K562 (cell line): Measurements from ENCODE around the gene IFNK. TPM values are rescaled to one million over a fixed set of nuclear protein-coding genes. Genes with fewer than 3 reads are reported as not detected.

Experiments
- ATAC-seq: fragments of 200-7000 bp; cut with Tn5 transposase; 3 replicates; pipeline ENCODE4 v1.9.1; 2020; ENCODE audit warnings: moderate library complexity
- BruUV-seq: library from RNA; stranded (reverse); fragments of 400-500 nt; replicated peaks from 2 replicates; lab custom pipeline; 2021; lab: Mats Ljungman, UMichigan
- CTCF ChIA-PET: fragments of 300-600 bp; formaldehyde crosslinking; extraction: SDS; loops from one replicate; lab custom pipeline; 2021; ENCODE audit warnings: low intra/inter-chr PET ratio; lab: Yijun Ruan, JAX
- POLR2A ChIA-PET: fragments of 300-600, 350-650 bp; sonication (Branson Sonifier 250); formaldehyde crosslinking; extraction: SDS; loops from one replicate; lab custom pipeline; 2021; ENCODE audit warnings: antibody characterized with exemption, inconsistent platforms; lab: Yijun Ruan, JAX
- DNase-seq, 4 experiments: peaks; one replicate each; pipeline versions ENCODE4 v3.0.0 to v3.0.0-alpha.2; 2011 to 2018; ENCODE audit warnings: low spot score in 3 of 4, mixed read lengths in 3 of 4; ENCODE audit errors: extremely low read depth in 1 of 4
- FAIRE-seq: peaks from 2 replicates; lab custom pipeline; 2011; peaks lifted over from hg19 to GRCh38; lab: Jason Lieb, UNC
- H2AFZ ChIP-seq: 2 replicates; pipeline ENCODE4 v1.6.0; 2011; ENCODE audit warnings: low read depth, low read length, control low read depth, inconsistent platforms
- H3K27ac ChIP-seq: fragments of 200-600 bp; 3 replicates; pipeline ENCODE4 v1.8.0; 2011; ENCODE audit warnings: low read depth, mild to moderate bottlenecking, control low read depth, inconsistent platforms, low read length, moderate library complexity, mixed read lengths; ENCODE audit errors: extremely low read depth
- H3K27me3 ChIP-seq, 2 experiments: fragments of 300-600 bp in 1 of 2; 2 replicates in 1 of 2; 3 replicates in 1 of 2; pipeline versions ENCODE4 v1.6.0 to v1.8.0; 2011; ENCODE audit warnings: inconsistent platforms in 2 of 2, low read length in 2 of 2, mild to moderate bottlenecking in 1 of 2, mixed read lengths in 1 of 2, moderate library complexity in 1 of 2; ENCODE audit not compliant: control insufficient read depth in 2 of 2, insufficient read depth in 2 of 2
- H3K36me3 ChIP-seq: fragments of 300-600 bp; 3 replicates; pipeline ENCODE4 v1.8.0; 2011; ENCODE audit warnings: mild to moderate bottlenecking, low read length, inconsistent platforms; ENCODE audit not compliant: control insufficient read depth, insufficient read depth
- H3K4me1 ChIP-seq, 2 experiments: fragments of 200-600 bp in 1 of 2; replicated peaks in 1 of 2; 2 replicates in 1 of 2; 3 replicates in 1 of 2; pipeline versions ENCODE4 v1.5.1 to v1.8.0; 2011; ENCODE audit warnings: inconsistent platforms in 2 of 2, low read length in 2 of 2, mild to moderate bottlenecking in 1 of 2, mixed read lengths in 1 of 2, moderate library complexity in 1 of 2; ENCODE audit not compliant: control insufficient read depth in 2 of 2, insufficient read depth in 2 of 2
- H3K4me2 ChIP-seq: 2 replicates; pipeline ENCODE4 v1.6.1; 2011; ENCODE audit warnings: low read length, control low read depth, inconsistent platforms, mixed read lengths; ENCODE audit not compliant: insufficient read depth
- H3K4me3 ChIP-seq: fragments of 200-600 bp; sonication (generic), shearing (Covaris generic); 2 replicates; pipeline ENCODE4 v1.5.1; 2016; ENCODE audit warnings: control low read depth, inconsistent platforms
- H3K79me2 ChIP-seq: fragments of 200-600 bp; 3 replicates; pipeline ENCODE4 v1.8.0; 2011; ENCODE audit warnings: low read length, inconsistent platforms; ENCODE audit not compliant: control insufficient read depth, insufficient read depth
- H3K9ac ChIP-seq, 2 experiments: 2 replicates each; pipeline versions ENCODE4 v1.6.0 to v1.6.1; 2011; ENCODE audit warnings: low read depth in 2 of 2, low read length in 2 of 2, control low read depth in 1 of 2, inconsistent platforms in 1 of 2, mild to moderate bottlenecking in 1 of 2, mixed read lengths in 1 of 2; ENCODE audit not compliant: insufficient read depth in 1 of 2
- H3K9me1 ChIP-seq: one replicate; pipeline ENCODE4 v1.6.0; 2011; ENCODE audit warnings: inconsistent platforms, mild to moderate bottlenecking, low read length, moderate library complexity; ENCODE audit not compliant: control insufficient read depth, insufficient read depth
- H3K9me3 ChIP-seq: replicated peaks from 2 replicates; pipeline ENCODE4 v1.5.1; 2011; ENCODE audit warnings: low read depth, low read length, inconsistent platforms; ENCODE audit not compliant: control insufficient read depth, insufficient read depth
- H4K20me1 ChIP-seq: replicated peaks from 2 replicates; pipeline ENCODE4 v1.6.1; 2011; ENCODE audit warnings: low read length, inconsistent platforms, mixed read lengths; ENCODE audit not compliant: control insufficient read depth, insufficient read depth
- ELK3 ChIP-seq: fragments of 450-650 bp; formaldehyde crosslinking; IDR thresholded peaks from 2 replicates; pipeline ENCODE4 v1.4.0; 2020; ENCODE audit warnings: mild to moderate bottlenecking
- GTF3C2 ChIP-seq: IDR thresholded peaks from 3 replicates; pipeline ENCODE4 v1.6.1; 2011; ENCODE audit warnings: borderline replicate concordance, mild to moderate bottlenecking, moderate library complexity; ENCODE audit not compliant: insufficient read length; ENCODE audit errors: extremely low read depth
- HBP1 ChIP-seq: fragments of 450-650 bp; formaldehyde crosslinking; IDR thresholded peaks from 2 replicates; pipeline ENCODE4 v1.4.0; 2022; ENCODE audit warnings: missing genetic modification characterization
- ZNF316 ChIP-seq: fragments of 450-650 bp; IDR thresholded peaks from 2 replicates; pipeline ENCODE4 v1.6.1; 2016
- ZNF830 ChIP-seq: fragments of 250-450 bp; sonication (Bioruptor Pico); IDR thresholded peaks from 2 replicates; pipeline ENCODE4 v1.5.0; 2021; ENCODE audit warnings: mild to moderate bottlenecking
- WGBS: fragments of 100-300 bp; shearing (Covaris generic); methylation state at CpG from one replicate; pipeline ENCODE4 v1.1.6; 2016; ENCODE audit warnings: low coverage, mixed read lengths; ENCODE audit not compliant: insufficient coverage; ENCODE audit errors: missing lambda C conversion rate; 5-methylcytosine and 5-hydroxymethylcytosine counted together
- in situ Hi-C: fragments of 300-500 bp; cut with MboI; formaldehyde crosslinking; loops from 4 replicates; pipeline ENCODE4 v1.15.0; 2018; ENCODE audit warnings: inconsistent platforms, mixed read lengths
- intact Hi-C: fragments of 100-400 bp; cut with micrococcal nuclease; formaldehyde crosslinking; loops from 2 replicates; pipeline ENCODE4 v1.14.2; 2022
- polyA plus RNA-seq, 8 experiments: library from polyadenylated mRNA; depleted of rRNA in 4 of 8; stranded (reverse) in 5 of 8; unstranded in 3 of 8; fragments of >200 nt; fragmentation: Nextera tagmentation in 2 of 8; fragmentation: Illumina TruSeq in 1 of 8; extraction: Ambion mirVana in 2 of 8; extraction: Trizol in 1 of 8; gene quantifications; 2 replicates each; pipeline versions ENCODE4 v1.2.1 to v1.2.3, GENCODE V29; 2011 to 2014; ENCODE audit warnings: inconsistent platforms in 1 of 8, missing spikeins in 1 of 8
- total RNA-seq, 7 experiments: library from RNA; depleted of rRNA in 6 of 7; stranded (reverse); fragments of >200 nt in 6 of 7; fragmentation: Illumina TruSeq in 2 of 7; extraction: Trizol in 2 of 7; gene quantifications; 2 replicates each; pipeline versions ENCODE4 v1.2.1 to v1.2.3, GENCODE V29; 2011 to 2021; ENCODE audit warnings: low replicate concordance in 1 of 7

Gene IFNK
- total and polyA plus RNA-seq, 9 of the 15 experiments (the other 6 are each of a cell fraction or from before 2014, with no cell fraction given) = 0.11 TPM; not detected in 8

GRCh38 chr9:27563738-27564430 is 39.8 kb downstream of the IFNK start:
- Histone ChIP-seq H3K79me2 (no peaks in the 10 kb centered on the region), H3K4me1 (no peaks in the 10 kb centered on the region), H3K27me3 (no peaks in the 10 kb centered on the region), H3K36me3 (0 out of 3 replicates have a peak, but pooled peaks cover 2% of the 10 kb centered on the region), H3K9me1 (no peaks in the 10 kb centered on the region), H3K9me3 (no peaks in the 10 kb centered on the region), H3K4me2 (no peak overlapping the region), H2AFZ (no peak overlapping the region), H3K9ac (no peak overlapping the region), H3K4me3 (no peak overlapping the region), H3K27ac (no peak overlapping the region), H4K20me1 (no peaks in the 10 kb centered on the region)
- in situ Hi-C loops = no loop called here
- no peak for DNase-seq
- ChIA-PET POLR2A (interaction anchor here (0.6 kb wide), 1 partner anchor 21 kb away, joined by 3 read pairs; no protein-coding TSS in a partner anchor), CTCF (no interaction called here)
- 14% methylated on average over 1 of the region's 4 CpGs for WGBS
- intact Hi-C loops = no loop called here
- no TSS peak for BruUV-seq
- TF ChIP-seq ZNF316 (no peak), GTF3C2 (no peak), ZNF830 (no peak), ELK3 (CRISPR knock-in tag) (no peak), HBP1 (CRISPR knock-in tag) (no peak)
- FAIRE-seq = no peak
- no peak for ATAC-seq
